DMS79 treated with DMSO at 0.1 percent for 48 hours (cell line): Measurements from ENCODE around the gene FKBP11.
A peak's percentile ranks its signal among the peaks of the same experiment; 100 is the strongest.
"Not testable (repeated sequence)": the region's sequence is repeated elsewhere in the genome, so short reads cannot be mapped to it uniquely, and the experiment has no call there.

ENCODE experiments used
- DNase-seq: peaks from one replicate; lab custom pipeline; 2025; lab: John Stamatoyannopoulos, UW

The FKBP11 gene

DNA sequence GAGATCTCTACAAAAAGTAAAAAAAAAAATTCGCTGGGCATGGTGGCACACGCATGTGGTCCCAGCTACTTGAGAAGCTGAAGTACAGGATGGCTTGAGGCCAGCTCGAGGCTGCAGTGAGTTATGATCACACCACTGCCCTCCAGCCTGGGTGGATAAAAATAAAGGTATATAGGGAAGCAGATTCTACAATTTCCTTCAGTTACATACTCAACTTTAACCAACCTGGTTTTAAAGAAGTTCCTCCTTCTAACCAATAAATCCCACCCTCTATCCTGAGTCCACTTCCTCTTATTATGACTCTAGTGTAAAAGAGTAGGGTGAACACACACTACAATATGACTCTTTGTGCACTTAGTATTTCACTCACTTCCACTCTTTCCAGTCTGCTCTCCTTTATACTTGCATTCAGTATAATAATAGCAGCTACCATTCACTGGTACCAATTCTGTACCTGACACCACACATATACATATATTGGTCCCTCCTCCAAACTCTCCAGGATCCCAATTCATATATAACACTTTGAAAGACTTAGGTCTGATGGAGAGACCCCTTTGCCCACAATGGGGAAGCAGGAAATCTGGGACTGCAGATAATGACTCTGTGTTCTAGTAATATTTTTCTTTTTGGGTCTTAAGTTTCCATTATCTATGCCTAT, 29.7 kb upstream of the FKBP11 start:
- DNase-seq = no peak

DNA sequence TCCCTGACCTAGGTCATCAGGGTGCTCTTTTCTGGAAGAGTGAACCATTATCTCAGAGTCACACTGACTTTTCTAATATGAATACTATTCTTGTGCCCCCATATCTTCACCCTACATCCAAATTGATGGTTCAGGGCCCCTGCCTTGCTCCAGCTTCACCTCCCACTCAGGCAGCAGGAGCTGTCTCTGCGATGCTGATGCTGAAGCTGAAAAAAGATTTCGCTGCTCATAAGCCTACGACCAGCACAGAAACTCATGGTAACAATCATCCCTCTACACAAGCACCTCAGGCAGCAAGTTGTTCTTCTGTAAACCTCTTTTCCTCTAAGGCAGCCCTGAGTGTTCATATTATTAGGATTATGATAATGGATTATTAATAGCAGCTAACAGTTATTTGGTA, 28.8 kb upstream of the FKBP11 start:
- no peak for DNase-seq

DNA sequence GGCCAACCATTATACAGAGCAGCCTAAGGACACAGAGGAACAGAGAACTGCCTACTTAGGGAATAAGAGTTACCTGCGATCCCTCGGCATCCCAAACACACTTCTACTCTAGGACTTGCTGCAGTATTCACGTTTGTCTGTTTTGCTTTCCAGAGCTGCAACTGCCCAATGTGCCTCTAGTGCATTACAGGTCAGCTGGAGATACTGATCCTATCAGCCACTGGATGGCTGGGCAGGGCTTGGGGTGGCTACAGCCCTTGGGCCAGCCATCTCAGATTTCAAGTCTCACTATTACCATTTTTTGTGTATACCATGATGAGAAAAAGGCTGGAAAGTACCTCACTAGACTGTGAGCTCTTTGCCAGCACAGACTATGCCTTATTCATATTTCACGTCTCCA, 27.4 kb upstream of the FKBP11 start:
- no peak for DNase-seq

DNA sequence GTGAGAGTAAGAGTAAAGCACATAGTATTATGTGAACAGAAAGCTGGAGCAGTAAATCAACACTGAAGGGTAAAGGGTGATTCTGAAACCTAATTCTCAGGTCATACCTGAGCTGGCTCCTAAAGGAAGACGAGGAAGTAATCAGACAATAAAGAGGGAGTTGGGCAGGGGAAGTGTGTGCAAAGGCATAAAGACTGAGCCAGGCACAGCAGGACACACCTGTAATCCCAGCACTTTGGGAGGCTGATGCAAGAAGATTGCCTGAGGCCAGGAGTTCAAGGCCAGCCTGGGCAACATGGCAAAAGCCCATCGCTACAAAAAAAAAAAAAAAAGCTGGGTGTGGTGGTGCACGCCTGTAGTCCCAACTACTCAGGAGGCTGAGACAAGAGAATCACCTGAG, 22.4 kb upstream of the FKBP11 start:
- no peak for DNase-seq

DNA sequence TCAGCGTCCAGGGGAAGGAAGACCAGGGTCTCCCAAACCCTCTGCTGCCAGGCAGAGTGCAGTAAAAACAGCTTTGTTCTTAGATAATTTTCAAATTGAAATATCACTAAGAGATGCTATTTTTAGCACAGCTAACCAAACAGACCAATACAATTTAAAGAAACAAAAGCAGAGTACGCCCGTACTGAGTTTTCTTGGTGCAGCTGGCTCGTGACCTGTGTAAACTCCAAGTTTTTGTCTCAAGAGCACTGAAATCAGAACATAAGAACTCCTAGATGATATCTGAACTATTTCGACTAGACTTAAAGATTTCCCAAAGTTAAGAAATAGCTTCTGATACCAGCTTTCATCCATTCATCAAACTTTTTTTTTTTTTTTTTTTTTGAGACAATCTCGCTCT, 21.7 kb upstream of the FKBP11 start:
- no peak for DNase-seq

DNA sequence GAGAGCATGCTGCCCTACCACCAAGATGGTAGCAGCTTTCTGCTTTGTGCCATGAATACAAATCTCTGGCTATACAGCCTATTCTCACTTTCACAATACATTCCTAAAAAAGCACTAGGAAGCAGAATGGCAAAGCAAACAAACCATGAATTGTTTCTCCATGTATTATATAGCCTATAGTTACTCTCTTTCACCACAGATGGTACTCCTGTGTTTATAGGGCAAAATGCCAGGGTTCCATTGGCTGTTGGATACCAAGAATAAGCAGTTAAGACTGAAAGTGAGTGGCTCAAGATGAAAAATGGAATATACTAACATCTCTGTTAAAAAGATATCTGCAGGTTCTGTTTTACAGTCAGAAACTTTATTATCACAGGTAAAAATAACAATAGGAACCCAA, 20.9 kb upstream of the FKBP11 start:
- DNase-seq = no peak

DNA sequence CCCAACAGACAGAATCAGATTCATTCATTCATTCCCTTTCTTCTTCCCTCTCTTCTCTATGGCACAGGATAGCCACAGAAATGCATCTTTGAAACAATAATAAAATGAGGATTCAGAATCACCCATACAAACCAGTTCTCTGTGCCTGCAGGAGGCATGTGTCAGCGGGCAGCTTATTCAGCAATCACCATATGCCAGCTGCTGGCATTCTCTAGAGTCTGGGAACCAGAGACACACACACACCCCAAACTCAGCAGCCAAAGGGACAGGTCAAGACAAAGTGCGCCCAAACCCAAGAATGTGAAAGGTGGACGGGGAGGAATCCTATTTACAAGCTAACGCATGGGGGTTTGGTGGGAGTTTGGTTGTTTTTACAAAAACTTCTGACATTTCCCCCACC, 17.9 kb upstream of the FKBP11 start:
- DNase-seq = no peak

DNA sequence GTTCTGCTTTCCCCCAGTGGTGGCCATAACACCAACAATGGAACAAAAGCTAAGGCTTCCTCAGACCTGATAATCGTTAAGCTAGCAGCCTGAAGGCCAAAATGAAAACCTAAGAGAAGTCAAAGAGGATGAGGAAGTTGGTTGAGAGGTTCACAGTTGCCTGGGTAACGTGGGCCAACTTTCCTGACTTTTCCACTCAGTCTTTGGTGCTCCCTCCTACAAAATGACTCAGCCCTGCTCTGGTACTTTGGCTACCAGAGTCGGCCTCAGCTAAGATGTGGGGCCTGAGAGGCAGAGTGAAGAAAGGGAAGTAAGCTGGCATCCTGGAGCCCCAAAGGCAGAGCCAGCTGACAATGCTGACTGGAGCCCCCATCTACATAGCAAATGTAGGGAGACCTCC, 14.9 kb upstream of the FKBP11 start:
- no peak for DNase-seq

DNA sequence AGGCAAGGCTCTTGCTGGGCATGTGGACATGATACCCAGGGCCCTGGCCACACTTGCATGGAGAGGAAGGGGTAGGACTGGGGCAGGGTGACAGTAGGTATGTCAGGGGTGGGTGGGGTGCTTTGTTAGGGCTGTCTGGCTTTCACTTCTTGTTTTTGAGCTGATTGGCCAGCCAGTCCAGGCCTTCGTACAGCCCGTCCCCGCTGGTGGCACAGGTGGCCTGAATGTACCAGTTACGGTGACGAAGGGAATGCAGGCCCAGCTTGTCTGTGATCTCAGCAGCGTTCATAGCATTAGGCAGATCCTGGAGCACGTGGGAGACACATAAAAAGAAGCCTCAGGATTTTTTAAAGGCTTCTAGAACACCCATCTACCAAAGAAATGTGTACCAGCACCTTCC, 13.5 kb upstream of the FKBP11 start:
- no peak for DNase-seq

DNA sequence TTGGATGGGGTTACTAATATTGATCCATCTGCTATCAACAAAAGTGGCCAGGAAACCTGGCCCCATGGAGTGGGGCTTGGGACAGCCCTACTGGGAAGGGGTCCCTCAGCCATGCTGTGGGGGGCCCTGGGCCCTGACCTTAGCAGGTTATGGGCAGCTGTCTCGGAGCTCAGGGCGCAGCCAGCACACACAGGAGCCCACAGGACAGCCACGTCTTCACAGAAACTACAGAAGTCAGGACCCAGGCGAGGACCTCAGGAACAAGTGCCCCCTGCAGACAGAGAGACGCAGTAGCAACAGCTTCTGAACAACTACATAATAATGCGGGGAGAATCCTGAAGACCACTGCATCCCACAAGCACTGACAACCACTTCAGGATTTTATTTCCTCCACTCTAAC, 11.9 kb upstream of the FKBP11 start:
- no peak for DNase-seq

DNA sequence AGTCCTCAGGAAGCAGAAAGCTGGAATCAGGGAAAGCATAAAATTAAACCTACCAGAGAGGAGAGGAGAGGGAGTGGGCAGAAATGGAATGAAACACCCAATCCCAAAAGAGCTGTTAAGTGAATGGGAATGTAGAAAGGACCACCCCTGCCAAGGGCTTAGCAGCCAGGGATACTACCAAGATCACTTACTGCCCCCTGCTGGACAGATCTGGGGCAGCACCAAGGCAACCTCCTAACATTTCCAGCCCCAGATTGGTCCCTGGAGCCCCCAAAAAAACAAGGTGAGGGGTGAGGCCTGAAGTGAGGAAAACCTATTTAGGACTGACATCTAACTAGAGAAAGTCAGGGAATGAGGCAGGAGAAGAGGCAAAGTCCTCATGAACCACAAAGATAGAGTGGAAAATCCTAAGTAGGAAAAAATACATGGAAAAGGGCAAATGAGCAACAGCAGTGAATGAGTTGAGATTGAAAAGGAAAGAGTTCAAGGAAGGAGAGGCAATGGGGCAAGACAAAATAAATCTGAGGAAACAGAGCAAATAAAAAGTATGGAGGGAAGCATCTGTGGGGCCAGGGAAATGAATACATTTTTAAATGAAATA, 11.2 kb upstream of the FKBP11 start:
- DNase-seq = peak; percentile 15

DNA sequence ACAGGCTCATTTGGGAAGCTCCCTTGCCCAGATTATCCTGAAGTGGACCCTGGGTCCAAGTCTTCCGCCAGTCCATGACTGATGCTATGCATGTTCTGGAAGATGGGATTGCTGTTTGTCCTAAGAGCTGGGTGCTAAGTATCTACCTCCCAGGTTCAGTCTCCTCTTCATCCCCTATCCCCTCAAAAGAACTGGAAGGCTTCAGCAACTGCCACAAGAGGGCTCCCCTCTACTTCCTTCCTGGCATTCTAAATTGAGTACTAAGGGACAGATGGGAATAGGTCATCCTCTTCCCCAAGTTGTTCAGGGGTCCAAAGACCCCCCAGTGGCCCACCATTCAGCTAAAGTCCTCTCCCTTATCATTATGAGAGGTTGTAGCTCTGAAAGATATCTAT, 9.0 kb upstream of the FKBP11 start:
- no peak for DNase-seq

DNA sequence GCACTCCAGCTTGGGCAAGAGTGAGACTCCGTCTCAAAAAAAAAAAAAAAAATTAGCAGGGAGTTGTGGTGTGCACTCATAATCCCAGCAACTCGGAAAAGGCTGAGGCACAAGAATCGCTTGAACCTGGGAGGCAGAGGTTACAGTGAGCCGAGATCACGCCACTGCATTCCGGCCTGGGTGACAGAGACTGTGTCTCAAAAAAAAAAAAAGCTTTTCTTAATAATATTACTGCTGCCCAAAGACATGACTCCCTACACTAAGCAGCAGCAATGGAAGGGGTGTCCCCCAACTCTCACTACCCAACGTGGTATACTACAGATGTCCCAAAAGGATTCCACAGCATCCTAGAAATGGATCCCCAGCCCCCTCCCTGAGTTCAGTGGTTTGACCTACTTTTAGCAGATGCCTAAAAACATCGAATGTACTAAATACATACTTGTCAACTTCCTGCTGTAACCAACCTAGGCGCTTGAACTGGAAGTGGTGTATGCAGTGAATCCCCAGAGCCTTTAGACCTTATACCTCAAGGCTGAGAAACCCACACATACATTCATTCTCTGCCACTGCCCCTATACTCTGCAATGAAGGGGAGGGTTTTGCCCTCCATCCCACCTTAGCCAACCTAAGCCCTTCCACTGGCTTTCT, 8.5 kb upstream of the FKBP11 start:
- DNase-seq = no peak

DNA sequence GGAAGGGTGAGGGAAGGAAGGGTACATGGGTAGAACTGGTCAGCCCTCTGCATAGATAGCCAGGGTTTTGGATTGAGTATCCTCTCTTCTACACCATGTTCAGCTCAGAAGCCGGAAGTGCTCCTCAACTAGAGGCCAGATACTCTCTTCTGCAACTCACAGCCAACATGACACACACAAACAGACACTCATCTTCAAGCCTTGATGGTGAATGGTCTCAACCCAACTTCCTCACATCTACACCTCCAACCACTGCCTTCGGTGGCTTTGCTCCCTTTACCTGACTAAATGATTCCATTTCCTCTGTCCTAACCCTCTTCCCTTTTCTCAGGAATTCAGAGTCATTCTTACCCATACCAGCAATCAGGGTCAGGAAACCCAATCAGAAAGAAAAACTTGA, 7.6 kb upstream of the FKBP11 start:
- no peak for DNase-seq

DNA sequence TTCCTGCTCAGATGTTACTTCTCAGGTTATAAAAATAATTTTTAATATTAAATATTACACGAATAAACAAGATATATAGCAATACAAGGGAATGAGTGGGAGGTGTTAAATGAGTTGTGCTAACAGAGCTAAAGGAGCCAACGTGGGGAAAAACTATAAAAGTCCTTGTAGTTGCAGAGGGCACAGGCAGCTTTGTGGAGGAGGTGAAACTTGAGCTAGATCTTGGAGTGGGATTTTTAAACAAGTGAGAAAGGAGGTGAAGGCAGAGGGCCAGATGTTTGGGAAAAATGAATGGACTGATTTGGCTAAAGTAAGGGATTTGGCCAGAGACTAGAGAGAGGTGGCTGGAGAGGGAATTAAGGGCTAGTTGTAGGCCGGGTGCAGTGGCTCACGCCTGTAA, 5.2 kb upstream of the FKBP11 start:
- DNase-seq = no peak

DNA sequence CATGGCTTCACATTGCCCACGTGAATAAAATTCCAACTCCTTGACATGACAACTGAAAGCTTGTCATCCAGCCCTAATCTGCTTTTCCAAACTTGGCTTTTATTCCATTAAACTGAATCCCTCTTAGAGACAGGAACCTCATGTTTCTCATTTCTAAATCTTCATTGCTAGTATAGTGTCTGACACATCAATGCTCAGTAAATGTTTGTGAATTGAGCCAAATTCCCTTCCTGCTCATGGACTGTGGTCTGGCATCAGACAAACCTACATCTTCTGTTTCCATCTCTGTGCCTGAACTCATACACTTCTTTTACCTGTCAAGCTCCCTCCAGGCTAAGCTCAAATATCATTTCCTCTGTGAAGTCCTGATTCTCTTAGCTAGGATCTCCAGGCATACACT, 4.3 kb upstream of the FKBP11 start:
- no peak for DNase-seq

DNA sequence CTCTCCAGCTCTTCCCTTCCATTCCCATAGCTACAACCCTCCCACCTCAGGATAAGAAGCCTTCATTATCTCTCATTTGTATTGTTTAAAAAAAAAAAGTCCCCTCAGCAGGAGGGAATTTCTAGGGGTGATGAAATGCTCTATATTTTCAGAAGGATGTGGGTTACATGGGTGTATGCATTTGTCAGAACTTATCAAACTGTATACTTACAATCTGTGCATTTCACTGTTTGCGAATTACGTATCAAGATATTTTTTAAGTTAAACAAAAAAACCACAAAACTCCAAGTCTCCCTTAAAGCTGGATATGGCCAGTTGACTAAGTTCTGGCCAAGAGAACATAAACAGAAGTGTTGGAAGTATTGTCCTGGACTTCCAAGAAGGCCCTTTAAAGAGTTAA, 2.0 kb upstream of the FKBP11 start:
- DNase-seq = no peak

DNA sequence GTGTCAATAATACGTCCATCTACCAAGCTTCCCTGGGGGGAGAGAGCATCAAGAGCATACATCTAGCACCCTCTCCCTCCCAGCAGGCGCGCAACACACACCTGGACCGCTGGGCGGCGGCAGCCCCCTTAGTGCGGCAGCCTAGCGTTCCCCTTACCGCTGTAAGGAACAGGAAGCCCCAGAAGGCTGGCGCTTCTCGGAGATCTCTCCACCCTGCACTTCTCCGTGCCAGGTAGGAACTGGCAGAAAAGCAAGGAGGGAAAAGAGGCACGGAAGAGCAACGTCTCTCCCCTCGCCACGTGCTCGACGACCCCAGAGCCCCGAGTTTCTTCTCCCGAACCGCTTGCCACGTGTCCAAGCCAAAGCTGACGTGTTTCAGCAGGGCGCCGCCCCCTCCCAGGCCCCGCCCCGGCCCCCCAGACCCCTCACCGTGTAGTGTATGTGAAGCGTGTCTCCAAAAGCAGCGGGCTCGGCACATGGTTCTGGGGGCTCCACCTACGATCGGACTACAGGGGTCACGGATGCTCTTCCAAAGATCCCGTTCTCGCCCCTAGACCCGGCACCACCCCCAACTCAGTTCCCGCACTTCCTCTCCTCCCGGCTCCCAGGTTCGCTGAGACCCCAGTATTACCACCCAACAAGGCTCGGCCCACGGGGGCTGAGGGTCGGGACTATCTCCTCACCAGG, 532 bp downstream of the FKBP11 start:
- DNase-seq = peak; percentile 63

DNA sequence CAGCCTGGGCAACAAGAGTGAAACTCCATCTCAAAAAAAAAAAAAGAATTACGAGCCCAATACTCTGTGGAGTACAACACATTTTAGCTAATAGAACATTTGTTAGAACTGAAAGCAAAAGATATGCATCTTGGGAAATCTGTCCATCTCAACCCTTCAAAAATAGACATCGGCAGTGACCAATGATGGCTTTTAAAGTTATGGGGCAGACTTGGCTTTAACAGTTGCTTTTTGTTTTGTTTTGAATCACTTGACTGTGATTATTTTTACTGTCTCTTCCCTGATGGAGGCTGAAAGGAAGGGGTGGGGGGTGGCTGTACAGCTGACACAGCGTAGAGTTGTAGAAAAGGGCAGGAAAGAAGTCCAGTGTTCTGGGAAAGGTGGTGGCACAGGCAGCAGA, 2.2 kb downstream of the FKBP11 start:
- DNase-seq = no peak

DNA sequence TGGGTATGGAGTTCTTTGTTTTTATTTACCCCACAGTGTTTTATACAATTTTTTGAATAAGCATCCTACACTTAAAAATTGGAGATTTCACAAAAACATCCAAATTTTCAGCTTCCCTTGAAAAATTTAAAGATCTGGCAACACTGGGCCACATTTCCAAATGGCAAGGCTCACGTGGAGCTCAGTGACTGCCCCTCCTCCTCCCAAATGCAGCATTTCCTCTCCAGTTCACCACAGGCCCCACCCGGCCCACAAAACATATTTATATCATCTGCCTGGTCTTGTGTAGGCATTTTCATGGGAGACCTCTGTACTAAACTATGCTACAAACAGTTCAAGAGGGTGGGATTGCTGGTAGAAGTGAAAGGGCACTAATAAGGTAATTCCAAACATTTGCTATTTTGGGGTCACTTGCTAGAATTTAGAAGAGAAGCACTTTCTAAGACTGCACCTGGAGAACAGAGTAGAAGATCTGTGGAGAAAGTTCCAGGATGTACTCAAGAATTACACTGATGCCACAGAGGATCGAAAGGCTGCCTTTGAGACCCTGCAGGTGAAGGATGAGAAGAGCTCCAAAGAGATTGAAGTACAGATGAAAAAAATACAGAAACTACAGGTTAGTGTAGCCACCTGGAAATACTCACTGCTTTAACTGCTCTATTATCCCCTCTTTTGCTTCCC, 7.3 kb downstream of the FKBP11 start:
- DNase-seq = no peak

DNA sequence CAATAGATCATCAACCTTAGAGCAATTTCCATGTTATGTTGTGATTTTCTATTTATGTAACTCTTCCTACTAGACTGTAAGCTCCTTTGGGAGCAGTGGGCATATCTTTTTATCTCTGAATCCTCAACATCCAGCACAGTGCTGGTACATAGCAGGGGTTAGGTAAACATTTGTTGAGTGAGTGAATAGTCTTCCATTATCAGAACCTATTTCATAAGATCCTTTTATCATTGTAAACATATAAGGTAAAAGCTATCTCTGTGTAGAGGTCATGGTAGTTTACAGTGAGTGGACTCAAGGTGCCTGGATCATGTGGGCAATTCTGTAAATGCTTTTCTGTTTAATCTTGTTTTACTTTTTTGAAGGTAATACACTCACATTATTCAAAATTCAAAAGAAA, 15.1 kb downstream of the FKBP11 start:
- DNase-seq = no peak

DNA sequence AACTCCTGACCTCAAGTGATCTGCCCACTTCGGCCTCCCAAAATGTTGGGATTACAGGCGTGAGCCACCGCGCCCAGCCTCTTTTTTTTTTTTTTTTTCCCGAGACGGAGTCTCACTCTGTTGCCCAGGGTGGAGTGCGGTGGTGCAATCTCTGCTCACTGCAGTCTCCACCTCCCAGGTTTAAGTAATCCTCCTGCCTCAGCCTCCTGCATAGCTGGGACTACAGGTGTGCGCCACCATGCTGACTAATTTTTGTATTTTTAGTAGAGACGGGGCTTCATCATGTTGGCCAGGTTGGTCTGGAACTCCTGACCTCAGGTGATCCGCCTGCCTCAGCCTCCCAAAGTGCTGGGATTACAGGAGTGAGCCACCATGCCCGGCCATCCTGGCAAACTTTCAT, 15.6 kb downstream of the FKBP11 start:
- not testable (repeated sequence) for DNase-seq

DNA sequence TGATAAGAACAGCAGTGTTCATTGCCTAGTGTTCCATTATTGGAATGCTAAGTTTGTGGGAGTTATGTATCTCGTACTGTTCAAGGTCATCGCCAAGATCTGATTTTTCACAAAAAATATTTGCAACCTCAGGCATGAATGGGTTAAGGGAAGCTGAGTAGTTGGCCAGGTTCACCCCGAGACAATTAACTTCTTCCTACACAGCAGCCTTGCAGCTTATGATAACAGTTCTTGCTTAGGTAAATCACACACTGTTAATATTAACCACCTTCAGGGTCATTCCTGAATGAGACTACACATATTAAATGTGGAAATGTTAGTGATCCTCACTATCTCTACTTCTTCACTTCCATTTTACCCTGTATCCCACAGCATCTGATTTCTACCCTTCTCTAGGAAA, 18.0 kb downstream of the FKBP11 start:
- DNase-seq = no peak
